ENCODE measurements around the gene WDR26. TPM values are rescaled to one million over a fixed set of nuclear protein-coding genes. Genes with fewer than 3 reads are reported as not detected.

Gene WDR26
- total RNA-seq, 1 donor from 2014 or later: 105 TPM

GRCh38 chr1:224407571-224408293 is 26.9 kb downstream of the WDR26 start:
- Histone ChIP-seq H4K20me1 (ENCODE audit: insufficient read depth, low read length) (peaks cover 61% of the 10 kb centered on the region), H3K79me2 (ENCODE audit: insufficient read depth, low read length) (peaks cover 30% of the 10 kb centered on the region), H3K9me3 (ENCODE audit: insufficient read depth, low read depth, low read length) (no peaks in the 10 kb centered on the region), H3K4me1 (ENCODE audit: insufficient read depth, low read length) (peaks cover 20% of the 10 kb centered on the region), H3K36me3 (ENCODE audit: insufficient read depth, low read length) (peaks cover 63% of the 10 kb centered on the region), H2AFZ (ENCODE audit: low read depth, low read length) (no peak overlapping the region), H3K4me2 (ENCODE audit: low read length) (peak overlapping the region; percentile 8), H3K4me3 (ENCODE audit: insufficient read depth, low read depth, low read length) (no peak overlapping the region), H3K27ac (ENCODE audit: low read depth, low read length) (no peak overlapping the region), H3K27me3 (ENCODE audit: insufficient read depth, low read length) (no peaks in the 10 kb centered on the region), H3K9ac (ENCODE audit: low read length) (no peak overlapping the region)
- FAIRE-seq (no peak), DNase-seq (ENCODE audit: low read depth) (peak; percentile 60)
- Mint-ChIP-seq H3K9me3 (ENCODE audit: unreplicated experiment) (no peaks in the 10 kb centered on the region), H3K4me3 (ENCODE audit: unreplicated experiment) (no peak overlapping the region), H3K27ac (ENCODE audit: unreplicated experiment) (peak overlapping the region; percentile 48), H3K36me3 (ENCODE audit: low read depth, unreplicated experiment) (peaks cover 9% of the 10 kb centered on the region), H3K4me1 (ENCODE audit: low read depth, unreplicated experiment) (peaks cover 21% of the 10 kb centered on the region), H3K27me3 (ENCODE audit: low read depth, unreplicated experiment) (no peaks in the 10 kb centered on the region)
- TF ChIP-seq EZH2 (IDR thresholded peaks at IDR 0.05; ENCODE audit: insufficient read depth, low read length): no peak
- TF ChIP-seq CTCF (IDR thresholded peaks at IDR 0.05; ENCODE audit: insufficient read depth, low read depth, low read length): no peak

DNA sequence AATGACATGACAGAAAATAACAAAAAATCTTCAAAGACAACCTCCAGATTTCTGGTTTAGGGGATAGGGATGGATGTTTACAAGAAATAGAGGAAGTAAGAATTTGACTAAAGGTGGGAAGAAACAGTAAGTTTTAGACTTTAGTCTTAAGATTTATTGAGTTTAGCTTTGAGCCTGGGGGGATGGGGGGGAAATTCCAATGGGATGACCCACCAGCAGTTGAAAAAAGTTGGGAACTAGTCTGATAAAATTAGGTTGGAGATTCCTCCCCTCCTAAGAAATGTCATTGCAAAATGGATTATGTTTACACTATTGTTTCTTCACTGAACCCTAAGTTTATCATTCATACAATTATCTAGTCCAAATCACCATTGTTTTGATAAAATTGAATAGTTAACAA is 28.4 kb downstream of the WDR26 start:
- Mint-ChIP-seq H3K27ac (ENCODE audit: unreplicated experiment) (peak overlapping the region; percentile 23), H3K27me3 (ENCODE audit: low read depth, unreplicated experiment) (no peaks in the 10 kb centered on the region), H3K4me1 (ENCODE audit: low read depth, unreplicated experiment) (peaks cover 15% of the 10 kb centered on the region), H3K9me3 (ENCODE audit: unreplicated experiment) (no peaks in the 10 kb centered on the region), H3K36me3 (ENCODE audit: low read depth, unreplicated experiment) (peaks cover 7% of the 10 kb centered on the region), H3K4me3 (ENCODE audit: unreplicated experiment) (no peak overlapping the region)
- Histone ChIP-seq H3K79me2 (ENCODE audit: insufficient read depth, low read length) (peaks cover 36% of the 10 kb centered on the region), H2AFZ (ENCODE audit: low read depth, low read length) (no peak overlapping the region), H4K20me1 (ENCODE audit: insufficient read depth, low read length) (peaks cover 53% of the 10 kb centered on the region), H3K9me3 (ENCODE audit: insufficient read depth, low read depth, low read length) (no peaks in the 10 kb centered on the region), H3K27ac (ENCODE audit: low read depth, low read length) (peak overlapping the region; percentile 1), H3K9ac (ENCODE audit: low read length) (no peak overlapping the region), H3K27me3 (ENCODE audit: insufficient read depth, low read length) (no peaks in the 10 kb centered on the region), H3K36me3 (ENCODE audit: insufficient read depth, low read length) (peaks cover 67% of the 10 kb centered on the region), H3K4me1 (ENCODE audit: insufficient read depth, low read length) (peaks cover 15% of the 10 kb centered on the region), H3K4me3 (ENCODE audit: insufficient read depth, low read depth, low read length) (no peak overlapping the region), H3K4me2 (ENCODE audit: low read length) (peak overlapping the region; percentile 13)
- no peak for TF ChIP-seq EZH2 (IDR thresholded peaks at IDR 0.05; ENCODE audit: insufficient read depth, low read length)
- TF ChIP-seq CTCF (IDR thresholded peaks at IDR 0.05; ENCODE audit: insufficient read depth, low read depth, low read length): no peak
- DNase-seq (ENCODE audit: low read depth): no peak
- no peak for FAIRE-seq

- Histone ChIP-seq H3K9me3 (ENCODE audit: insufficient read depth, low read depth, low read length) (no peaks in the 10 kb centered on the region), H3K36me3 (ENCODE audit: insufficient read depth, low read length) (peaks cover 67% of the 10 kb centered on the region), H4K20me1 (ENCODE audit: insufficient read depth, low read length) (peaks cover 53% of the 10 kb centered on the region), H3K9ac (ENCODE audit: low read length) (no peak overlapping the region), H2AFZ (ENCODE audit: low read depth, low read length) (no peak overlapping the region), H3K4me3 (ENCODE audit: insufficient read depth, low read depth, low read length) (no peak overlapping the region), H3K4me2 (ENCODE audit: low read length) (no peak overlapping the region), H3K79me2 (ENCODE audit: insufficient read depth, low read length) (peaks cover 30% of the 10 kb centered on the region), H3K4me1 (ENCODE audit: insufficient read depth, low read length) (peaks cover 15% of the 10 kb centered on the region), H3K27ac (ENCODE audit: low read depth, low read length) (no peak overlapping the region), H3K27me3 (ENCODE audit: insufficient read depth, low read length) (no peaks in the 10 kb centered on the region)
- Mint-ChIP-seq H3K27ac (ENCODE audit: unreplicated experiment) (peak overlapping the region; percentile 23), H3K4me3 (ENCODE audit: unreplicated experiment) (no peak overlapping the region), H3K27me3 (ENCODE audit: low read depth, unreplicated experiment) (no peaks in the 10 kb centered on the region), H3K4me1 (ENCODE audit: low read depth, unreplicated experiment) (peaks cover 15% of the 10 kb centered on the region), H3K9me3 (ENCODE audit: unreplicated experiment) (no peaks in the 10 kb centered on the region), H3K36me3 (ENCODE audit: low read depth, unreplicated experiment) (peaks cover 10% of the 10 kb centered on the region)
- FAIRE-seq: no peak
- DNase-seq (ENCODE audit: low read depth): no peak
- TF ChIP-seq CTCF (IDR thresholded peaks at IDR 0.05; ENCODE audit: insufficient read depth, low read depth, low read length) (no peak), EZH2 (IDR thresholded peaks at IDR 0.05; ENCODE audit: insufficient read depth, low read length) (no peak)
Observed at GRCh38 chr1:224405604-224405970, 29.0 kb downstream of the WDR26 start.
